Posterior vena cava (tissue), 2 donors: ENCODE measurements around the gene GPRASP3. TPM values are rescaled to one million over a fixed set of nuclear protein-coding genes. Genes with fewer than 3 reads are reported as not detected.

Experiments used
- DNase-seq: peaks from one replicate; pipeline ENCODE4 v3.0.0-alpha.2; 2020; ENCODE audit warnings: low spot score
- intact Hi-C, 2 donors: fragments of 100-400 bp; cut with DNase I; formaldehyde crosslinking; loops; one replicate each; pipeline versions ENCODE4 v1.14.1 to v1.14.2; 2022 to 2023
- total RNA-seq, 2 donors: library from RNA; stranded (reverse); fragmentation: NEBNext Ultra II Directional; extraction: Animal tissue kit (Norgen Biotek cat#: 25700); gene quantifications; one replicate each; pipeline ENCODE4 v1.2.1, GENCODE V29; 2021
- donor health status: DM: yes; HTN: yes; CAD: no.
- donor health status: DM: yes; HTN: yes; CAD: no.

GPRASP3 gene
- total RNA-seq, 2 donors from 2014 or later = 4.5 to 6.7 TPM

DNA sequence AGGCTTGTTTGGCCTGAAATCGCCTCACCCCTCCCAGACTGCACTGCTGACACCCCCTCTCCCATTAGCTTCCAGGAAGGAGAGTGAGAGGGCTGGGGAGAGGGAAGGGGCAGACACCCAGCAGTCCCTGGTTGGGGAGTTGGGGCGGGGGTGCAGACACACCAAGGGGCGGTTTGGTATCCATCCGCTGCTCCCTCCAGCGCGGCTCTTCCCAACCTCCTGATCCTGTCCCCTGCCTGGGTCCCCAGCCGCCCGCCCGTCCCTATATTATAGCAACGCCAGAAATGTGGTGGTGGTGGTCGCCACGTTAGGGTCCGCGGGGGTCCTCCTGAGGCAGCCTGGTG, 24.9 kb downstream of the GPRASP3 start:
- intact Hi-C loops = no loop called here
- DNase-seq = no peak

DNA sequence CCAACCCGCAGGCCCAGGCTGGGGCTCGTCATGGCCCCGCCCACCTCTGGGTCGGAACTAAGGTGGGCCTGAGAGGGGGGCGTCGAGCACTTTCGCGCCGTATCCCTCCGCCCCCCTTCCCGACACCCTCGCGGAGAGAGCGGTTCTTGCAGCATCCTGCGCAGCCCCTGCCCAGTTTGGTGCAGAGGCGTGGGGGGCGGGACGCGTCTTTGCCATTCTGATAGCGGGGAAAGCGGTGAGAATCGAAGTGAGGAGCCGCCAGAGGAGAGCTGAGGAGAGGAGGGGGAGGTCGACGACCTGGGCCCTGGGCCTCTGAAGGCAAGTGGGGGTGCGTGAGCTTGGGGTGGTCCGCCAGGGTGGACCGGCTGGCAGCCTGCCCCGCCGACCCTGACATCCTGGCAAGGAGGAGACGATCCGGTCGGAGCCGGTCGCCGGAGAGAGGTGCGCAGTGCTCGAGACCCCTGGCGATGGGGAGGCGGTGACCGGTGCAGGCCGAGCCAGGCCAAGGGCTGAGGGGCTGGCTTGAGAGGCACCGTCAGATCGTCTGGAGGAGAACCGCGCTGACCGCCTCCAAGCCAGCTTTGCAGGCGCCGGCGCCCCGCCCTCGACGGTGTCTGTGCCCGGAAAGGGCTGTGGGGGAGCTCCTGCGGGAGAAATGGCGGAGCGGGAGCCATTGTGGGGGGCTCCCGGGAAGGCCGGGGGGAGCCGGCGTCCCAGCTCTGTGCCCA, 25.5 kb downstream of the GPRASP3 start:
- DNase-seq = peak; percentile 83

DNA sequence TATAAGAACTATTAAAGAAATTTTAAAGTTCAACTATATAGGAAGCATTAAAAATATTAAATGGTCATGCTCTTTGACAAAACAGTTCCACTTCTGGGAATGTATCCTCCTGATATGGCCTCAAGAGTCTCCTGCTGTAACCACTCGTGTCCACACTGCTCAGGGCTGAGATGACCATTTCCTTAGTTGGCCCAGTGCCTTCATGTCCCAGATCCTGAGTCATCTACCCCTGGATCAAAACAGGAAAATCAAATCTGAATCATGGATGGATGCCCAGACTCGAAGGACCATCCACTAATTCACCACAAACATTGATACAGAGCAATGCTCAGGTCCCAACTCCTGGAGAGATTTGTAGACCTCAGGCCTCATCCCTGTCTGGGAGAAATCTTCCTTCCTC, 44.7 kb downstream of the GPRASP3 start:
- intact Hi-C loops = no loop called here
- no peak for DNase-seq

More for the DNA sequence above, 25.5 kb downstream of the GPRASP3 start:
- intact Hi-C loops = no loop called here

DNA sequence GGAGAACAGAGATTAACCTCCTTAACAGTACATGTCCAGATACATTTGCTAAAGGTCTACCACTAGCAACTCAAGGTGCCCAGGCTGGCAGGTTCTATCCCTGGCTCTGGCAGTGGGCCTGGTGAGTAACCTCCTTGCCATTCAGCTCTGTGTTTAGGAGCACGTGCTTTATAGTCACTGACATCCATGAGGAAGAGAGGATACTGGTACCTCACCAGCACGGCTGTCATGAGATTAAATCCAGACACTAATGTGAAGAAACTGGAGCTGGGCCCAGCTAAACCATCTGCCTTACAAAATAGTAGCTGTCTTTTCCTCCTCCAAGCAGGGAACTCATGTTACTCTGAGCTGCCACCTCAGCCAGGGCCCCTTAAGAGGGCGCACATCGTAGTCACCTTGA, 45.3 kb downstream of the GPRASP3 start:
- no peak for DNase-seq
- intact Hi-C loops = no loop called here

DNA sequence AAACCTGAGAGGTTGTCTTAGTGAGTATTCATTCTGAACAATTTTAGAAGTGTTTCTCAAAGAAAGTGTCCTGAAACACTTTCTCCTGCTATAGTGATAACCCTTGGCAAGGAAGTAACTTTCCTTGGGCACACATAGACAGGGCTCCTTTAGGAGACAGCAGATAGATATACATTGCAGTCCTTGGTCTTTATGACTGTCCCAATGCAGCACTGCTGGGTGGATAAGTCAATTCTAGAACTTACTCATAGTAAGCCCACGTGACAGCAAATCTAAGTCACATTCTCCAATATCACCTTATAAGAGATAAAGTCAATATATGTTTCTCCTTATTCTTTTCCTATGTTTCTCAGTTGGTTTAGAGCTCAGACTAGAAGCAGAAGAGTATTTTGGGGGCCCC, 46.7 kb downstream of the GPRASP3 start:
- intact Hi-C loops = no loop called here
- DNase-seq = no peak

DNA sequence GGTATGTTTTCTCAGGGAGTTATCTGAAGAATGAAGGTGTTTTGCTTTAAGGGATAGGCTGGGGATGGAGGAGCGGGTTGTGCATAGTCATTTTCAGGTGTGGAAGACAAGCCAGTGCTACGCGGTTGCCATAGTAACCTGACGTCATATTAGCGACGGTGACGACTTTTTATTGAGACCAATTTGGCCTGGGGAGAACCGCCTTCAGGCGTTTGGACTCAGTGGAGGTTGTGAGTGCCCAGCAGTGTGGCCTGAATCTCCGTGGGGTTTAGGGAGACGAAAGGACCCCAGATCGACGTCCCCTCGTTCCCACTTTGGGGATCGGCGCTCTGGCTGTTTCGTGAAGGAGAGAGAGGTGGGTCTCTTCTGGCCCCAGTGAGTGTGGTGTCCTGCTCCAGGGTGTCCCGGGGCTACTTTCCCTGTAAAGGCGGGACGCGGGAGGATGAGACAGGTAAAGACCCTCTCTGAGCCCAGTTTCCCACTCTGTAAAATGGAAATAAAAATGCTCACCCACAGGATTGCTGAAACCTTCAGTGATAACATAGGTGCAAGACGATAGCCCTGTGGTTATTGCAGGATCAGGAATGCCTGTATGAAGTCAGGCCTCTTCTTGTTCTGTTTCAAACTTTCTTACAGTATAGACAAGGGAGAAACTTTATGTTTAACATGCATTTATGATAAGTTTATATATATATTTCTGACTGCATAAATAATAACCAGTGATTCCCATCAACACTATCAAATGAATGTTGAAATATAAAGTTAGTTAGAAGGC, 48.6 kb downstream of the GPRASP3 start:
- peak; percentile 81 for DNase-seq

More for the DNA sequence above, 48.6 kb downstream of the GPRASP3 start:
- intact Hi-C loops = no loop called here

Other genes with a start within 250 kb of the GPRASP3 start
- gene TCP11X2, start 248.9 kb upstream of the GPRASP3 start, total RNA-seq = not detected
- under 1 TPM; 0.48 to 0.83 TPM for gene TMSB15A, start 204.0 kb upstream of the GPRASP3 start, total RNA-seq
- 1 to 10 TPM; 8.1 to 9.6 TPM for gene ARMCX5, start 121.2 kb upstream of the GPRASP3 start, total RNA-seq
- gene GPRASP1, start 69.3 kb upstream of the GPRASP3 start, total RNA-seq = 10 to 100 TPM; 10.2 to 11.1 TPM
- gene GPRASP2, start 8.3 kb upstream of the GPRASP3 start, total RNA-seq = 10 to 100 TPM in 1 of 2 donors, 1 to 10 TPM in 1; 9.3 to 11.5 TPM
- gene RAB40AL, start 216.5 kb downstream of the GPRASP3 start, total RNA-seq = 1 to 10 TPM in 1 of 2 donors, under 1 TPM in 1; 0.86 to 1.9 TPM